ENCODE results near the gene EGLN2.

Gene EGLN2

DNA sequence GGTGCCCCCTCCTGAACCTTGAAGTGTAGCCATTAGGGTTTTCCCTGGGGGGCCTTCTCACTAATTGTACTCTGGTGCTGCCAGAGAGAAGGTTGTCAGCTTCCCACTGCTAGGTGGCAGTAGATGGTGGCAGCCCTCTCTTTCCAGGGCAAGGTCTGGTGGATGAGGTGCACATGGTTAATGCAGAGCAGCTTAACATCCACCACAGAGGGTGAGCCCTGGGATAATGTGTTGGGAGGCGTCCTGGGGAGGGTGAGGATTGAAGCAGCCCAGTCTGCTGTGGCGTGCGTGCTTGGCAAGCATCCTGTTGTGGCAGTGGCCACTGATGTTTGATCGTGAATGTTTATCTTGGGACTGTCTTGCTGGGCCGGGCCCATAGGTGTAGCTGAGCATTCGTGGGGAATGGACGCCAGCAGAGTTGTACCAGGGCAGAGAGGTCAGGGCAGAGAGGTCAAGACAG lies 5.8 kb downstream of the EGLN2 start:
- no peak for TF ChIP-seq ZFX (IDR thresholded peaks at IDR 0.05; ENCODE audit: borderline replicate concordance)
- TF ChIP-seq, protein P1, sequence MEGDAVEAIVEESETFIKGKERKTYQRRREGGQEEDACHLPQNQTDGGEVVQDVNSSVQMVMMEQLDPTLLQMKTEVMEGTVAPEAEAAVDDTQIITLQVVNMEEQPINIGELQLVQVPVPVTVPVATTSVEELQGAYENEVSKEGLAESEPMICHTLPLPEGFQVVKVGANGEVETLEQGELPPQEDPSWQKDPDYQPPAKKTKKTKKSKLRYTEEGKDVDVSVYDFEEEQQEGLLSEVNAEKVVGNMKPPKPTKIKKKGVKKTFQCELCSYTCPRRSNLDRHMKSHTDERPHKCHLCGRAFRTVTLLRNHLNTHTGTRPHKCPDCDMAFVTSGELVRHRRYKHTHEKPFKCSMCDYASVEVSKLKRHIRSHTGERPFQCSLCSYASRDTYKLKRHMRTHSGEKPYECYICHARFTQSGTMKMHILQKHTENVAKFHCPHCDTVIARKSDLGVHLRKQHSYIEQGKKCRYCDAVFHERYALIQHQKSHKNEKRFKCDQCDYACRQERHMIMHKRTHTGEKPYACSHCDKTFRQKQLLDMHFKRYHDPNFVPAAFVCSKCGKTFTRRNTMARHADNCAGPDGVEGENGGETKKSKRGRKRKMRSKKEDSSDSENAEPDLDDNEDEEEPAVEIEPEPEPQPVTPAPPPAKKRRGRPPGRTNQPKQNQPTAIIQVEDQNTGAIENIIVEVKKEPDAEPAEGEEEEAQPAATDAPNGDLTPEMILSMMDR (IDR thresholded peaks at IDR 0.05) = peak; percentile 47
- peak overlapping the region; percentile 56 for H3K27ac ChIP-seq

DNA sequence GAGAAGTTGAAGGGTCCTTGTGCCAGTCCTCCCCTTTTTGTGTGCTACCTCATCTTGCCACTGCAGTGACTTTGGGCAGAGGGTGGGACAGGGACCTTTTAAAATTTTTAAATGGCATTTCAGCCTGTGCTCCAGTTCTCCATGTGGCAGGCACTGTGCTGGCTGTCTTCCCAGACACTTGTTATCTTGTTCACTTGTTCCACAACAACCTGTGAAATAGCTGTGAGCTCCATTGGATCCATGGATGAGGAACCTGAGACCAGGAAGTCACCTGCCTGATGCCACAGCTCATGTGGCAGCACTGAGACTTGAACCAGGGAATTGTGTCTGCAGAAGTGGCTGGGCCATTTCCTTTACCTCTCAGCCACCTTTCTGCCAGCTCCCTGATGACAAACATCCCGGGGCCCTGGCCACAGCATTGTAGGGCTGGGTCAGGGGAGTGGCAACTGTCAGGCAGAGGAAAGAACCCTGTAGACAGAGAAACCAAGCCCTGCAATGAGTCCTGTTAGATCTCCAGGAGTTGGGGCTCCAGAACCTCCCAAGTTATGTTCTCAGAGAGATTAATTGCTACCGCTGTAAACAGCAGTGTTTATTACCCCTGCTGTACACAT lies 6.4 kb downstream of the EGLN2 start:
- peak overlapping the region; percentile 56 for H3K27ac ChIP-seq

DNA sequence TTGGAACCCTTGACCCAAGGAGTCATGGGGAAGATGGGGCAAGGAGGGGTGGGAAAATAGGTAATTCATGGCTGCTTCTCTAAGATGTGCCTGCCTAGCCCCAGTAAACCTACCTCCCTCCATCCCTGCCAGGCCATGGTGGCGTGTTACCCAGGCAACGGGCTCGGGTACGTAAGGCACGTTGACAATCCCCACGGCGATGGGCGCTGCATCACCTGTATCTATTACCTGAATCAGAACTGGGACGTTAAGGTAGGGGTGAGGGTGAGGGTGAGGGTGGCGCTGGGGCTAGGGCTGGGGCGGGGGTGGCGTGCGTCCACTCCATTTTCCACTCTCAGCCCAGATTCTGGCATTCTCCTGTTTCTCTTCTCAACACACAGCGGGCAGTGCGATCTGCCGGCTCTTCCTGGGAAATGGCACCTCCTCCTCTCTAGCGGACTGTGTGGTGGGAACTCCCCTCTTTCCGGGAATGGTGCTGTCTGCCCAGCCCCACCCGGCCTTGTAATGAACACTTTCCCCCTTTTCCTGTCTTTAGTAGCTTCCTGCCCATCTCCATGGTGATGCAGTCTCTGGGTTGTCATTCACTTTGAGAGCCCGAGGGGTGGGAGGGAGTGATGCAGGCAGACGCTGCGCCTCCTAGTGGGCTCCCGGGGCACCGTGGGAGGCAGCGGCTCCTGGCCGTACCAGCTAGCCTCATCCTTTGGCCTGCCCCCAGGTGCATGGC lies 7.6 kb downstream of the EGLN2 start:
- TF ChIP-seq, protein P1 (IDR thresholded peaks at IDR 0.05) = peak; percentile 46
- TF ChIP-seq ZFX (IDR thresholded peaks at IDR 0.05; ENCODE audit: borderline replicate concordance) = no peak
- H3K27ac ChIP-seq = no peak overlapping the region; the same call in 1 of the 2 replicates

More for the DNA sequence above, 6.4 kb downstream of the EGLN2 start:
- TF ChIP-seq, protein P1 (IDR thresholded peaks at IDR 0.05) = no peak
- no peak for TF ChIP-seq ZFX (IDR thresholded peaks at IDR 0.05; ENCODE audit: borderline replicate concordance)

DNA sequence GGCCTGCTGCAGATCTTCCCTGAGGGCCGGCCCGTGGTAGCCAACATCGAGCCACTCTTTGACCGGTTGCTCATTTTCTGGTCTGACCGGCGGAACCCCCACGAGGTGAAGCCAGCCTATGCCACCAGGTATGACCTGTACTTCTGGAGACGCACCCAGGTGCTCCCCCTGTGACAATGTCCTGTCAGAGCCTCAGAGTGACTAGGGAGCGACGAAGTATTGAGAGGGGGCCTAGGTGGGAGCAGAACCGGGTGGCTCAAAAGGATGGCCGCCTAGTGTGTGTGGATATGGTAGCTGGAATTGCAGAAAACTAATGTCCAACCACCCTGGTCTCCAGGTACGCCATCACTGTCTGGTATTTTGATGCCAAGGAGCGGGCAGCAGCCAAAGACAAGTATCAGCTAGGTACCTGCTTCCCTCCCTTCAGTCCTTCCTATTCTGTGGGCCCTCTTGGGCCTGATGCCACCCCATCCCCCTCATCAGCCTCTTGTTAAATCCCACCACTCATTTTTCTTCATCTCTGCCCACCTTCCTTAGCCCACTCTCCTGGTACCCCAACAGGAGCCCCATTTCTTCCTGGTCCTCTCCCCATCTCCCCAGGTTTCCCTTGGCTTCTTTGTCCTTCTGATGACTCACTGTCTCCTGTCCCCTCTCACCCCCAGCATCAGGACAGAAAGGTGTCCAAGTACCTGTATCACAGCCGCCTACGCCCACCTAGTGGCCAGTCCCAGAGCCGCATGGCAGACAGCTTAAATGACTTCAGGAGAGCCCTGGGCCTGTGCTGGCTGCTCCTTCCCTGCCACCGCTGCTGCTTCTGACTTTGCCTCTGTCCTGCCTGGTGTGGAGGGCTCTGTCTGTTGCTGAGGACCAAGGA lies 8.4 kb downstream of the EGLN2 start:
- TF ChIP-seq, protein P1 (IDR thresholded peaks at IDR 0.05) = peak; percentile 27
- TF ChIP-seq ZFX (IDR thresholded peaks at IDR 0.05; ENCODE audit: borderline replicate concordance) = no peak
- no peak overlapping the region for H3K27ac ChIP-seq

DNA sequence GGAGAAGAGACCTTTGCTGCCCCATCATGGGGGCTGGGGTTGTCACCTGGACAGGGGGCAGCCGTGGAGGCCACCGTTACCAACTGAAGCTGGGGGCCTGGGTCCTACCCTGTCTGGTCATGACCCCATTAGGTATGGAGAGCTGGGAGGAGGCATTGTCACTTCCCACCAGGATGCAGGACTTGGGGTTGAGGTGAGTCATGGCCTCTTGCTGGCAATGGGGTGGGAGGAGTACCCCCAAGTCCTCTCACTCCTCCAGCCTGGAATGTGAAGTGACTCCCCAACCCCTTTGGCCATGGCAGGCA lies 9.0 kb downstream of the EGLN2 start:
- no peak overlapping the region for H3K27ac ChIP-seq
- TF ChIP-seq ZFX (IDR thresholded peaks at IDR 0.05; ENCODE audit: borderline replicate concordance) = no peak
- TF ChIP-seq, protein P1 (IDR thresholded peaks at IDR 0.05) = no peak

DNA sequence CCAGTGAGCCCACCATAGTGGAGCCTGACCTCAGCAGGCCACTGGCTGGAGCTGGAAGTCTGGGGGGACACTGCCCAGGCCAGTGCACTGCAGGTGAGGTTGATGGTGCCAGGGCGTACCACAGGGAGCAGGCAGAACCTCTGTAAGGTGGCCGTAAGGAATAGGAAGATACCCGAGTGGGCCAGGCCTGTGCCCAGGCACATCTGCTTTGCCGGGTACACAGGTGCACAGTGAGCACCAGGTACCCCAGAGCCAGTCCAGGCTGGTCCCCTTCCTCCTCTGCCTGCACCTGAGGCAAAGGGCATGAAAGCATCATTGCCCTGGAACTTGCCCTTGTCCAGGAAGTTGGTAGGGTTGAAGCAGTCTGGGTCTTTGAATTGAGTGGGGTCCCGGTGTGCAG lies 9.5 kb downstream of the EGLN2 start:
- H3K27ac ChIP-seq = no peak overlapping the region
- TF ChIP-seq, protein P1 (IDR thresholded peaks at IDR 0.05) = no peak
- no peak for TF ChIP-seq ZFX (IDR thresholded peaks at IDR 0.05; ENCODE audit: borderline replicate concordance)
